Measurements from ENCODE around the gene KCNA2.

The KCNA2 gene

GRCh38 chr1:110605901-110606656 lies at the start of gene KCNA2:
TSS of gene KCNA2 (minus strand) at chr1:110606358. CDS start at chr1:110604782, 1,576 bp downstream.
- no peak for DNase-seq (ENCODE audit: low spot score)

GRCh38 chr1:110650609-110651008 lies 44.5 kb upstream of the KCNA2 start:
- DNase-seq (ENCODE audit: low spot score), result no peak

- DNase-seq (ENCODE audit: low spot score), result no peak
Measured at GRCh38 chr1:110648417-110648816, 42.3 kb upstream of the KCNA2 start.

GRCh38 chr1:110647254-110647891 lies 41.2 kb upstream of the KCNA2 start:
- no peak for DNase-seq (ENCODE audit: low spot score)

GRCh38 chr1:110645821-110646735 lies 39.9 kb upstream of the KCNA2 start:
- no peak for DNase-seq (ENCODE audit: low spot score)

- no peak for DNase-seq (ENCODE audit: low spot score)
Measured at GRCh38 chr1:110645211-110645610, 39.1 kb upstream of the KCNA2 start.

- DNase-seq (ENCODE audit: low spot score), result no peak
Measured at GRCh38 chr1:110643879-110644472, 37.8 kb upstream of the KCNA2 start.

- no peak for DNase-seq (ENCODE audit: low spot score)
Measured at GRCh38 chr1:110639724-110640386, 33.7 kb upstream of the KCNA2 start.

- DNase-seq (ENCODE audit: low spot score), result no peak
Measured at GRCh38 chr1:110638556-110638955, 32.4 kb upstream of the KCNA2 start.

- DNase-seq (ENCODE audit: low spot score), result no peak
Measured at GRCh38 chr1:110638058-110638457, 31.9 kb upstream of the KCNA2 start.

- no peak for DNase-seq (ENCODE audit: low spot score)
Measured at GRCh38 chr1:110637475-110637874, 31.3 kb upstream of the KCNA2 start.

GRCh38 chr1:110636149-110636935 lies 30.2 kb upstream of the KCNA2 start:
- no peak for DNase-seq (ENCODE audit: low spot score)

GRCh38 chr1:110635434-110635833 lies 29.3 kb upstream of the KCNA2 start:
- no peak for DNase-seq (ENCODE audit: low spot score)

GRCh38 chr1:110634455-110635311 lies 28.5 kb upstream of the KCNA2 start:
- DNase-seq (ENCODE audit: low spot score), result no peak

GRCh38 chr1:110634086-110634454 lies 27.9 kb upstream of the KCNA2 start:
- no peak for DNase-seq (ENCODE audit: low spot score)

- no peak for DNase-seq (ENCODE audit: low spot score)
Measured at GRCh38 chr1:110633646-110634030, 27.5 kb upstream of the KCNA2 start.

- no peak for DNase-seq (ENCODE audit: low spot score)
Measured at GRCh38 chr1:110631836-110632620, 25.9 kb upstream of the KCNA2 start.

- DNase-seq (ENCODE audit: low spot score), result peak; percentile 56
Measured at GRCh38 chr1:110630839-110631663, 24.9 kb upstream of the KCNA2 start.
